ENCODE data around the gene PTPRR.

- no peak for TF ChIP-seq ARNTL (CRISPR knock-in tag; IDR thresholded peaks at IDR 0.05; ENCODE audit: borderline replicate concordance, low read depth)
- no peak for TF ChIP-seq POU6F1 (CRISPR knock-in tag; IDR thresholded peaks at IDR 0.05; ENCODE audit: borderline replicate concordance, low read depth)
- no peak for TF ChIP-seq GLIS3 (CRISPR knock-in tag; IDR thresholded peaks at IDR 0.05)
- no peak for TF ChIP-seq ZFP30 (CRISPR knock-in tag; IDR thresholded peaks at IDR 0.05)
- no peak for TF ChIP-seq PATZ1 (CRISPR knock-in tag; IDR thresholded peaks at IDR 0.05; ENCODE audit: borderline replicate concordance)
- no peak for TF ChIP-seq CREB5 (CRISPR knock-in tag; IDR thresholded peaks at IDR 0.05; ENCODE audit: low read depth)
- TF ChIP-seq PPARA (CRISPR knock-in tag; IDR thresholded peaks at IDR 0.05; ENCODE audit: borderline replicate concordance) = no peak
- no peak for TF ChIP-seq BACH2 (CRISPR knock-in tag; IDR thresholded peaks at IDR 0.05; ENCODE audit: borderline replicate concordance)
- no peak for TF ChIP-seq ISL1 (CRISPR knock-in tag; IDR thresholded peaks at IDR 0.05)
- no peak for TF ChIP-seq ZNF70 (CRISPR knock-in tag; IDR thresholded peaks at IDR 0.05)
- TF ChIP-seq TSHZ2 (CRISPR knock-in tag; IDR thresholded peaks at IDR 0.05) = no peak
- no peak for TF ChIP-seq ESRRG (CRISPR knock-in tag; IDR thresholded peaks at IDR 0.05)
Observed at GRCh38 chr12:70692681-70693288, 227.8 kb downstream of the PTPRR start.

All from SK-N-SH treated with all-trans-retinoic acid at 6 μM for 48 hours (cell line).